ENCODE measurements around the gene SULF2.

Gene SULF2

DNA sequence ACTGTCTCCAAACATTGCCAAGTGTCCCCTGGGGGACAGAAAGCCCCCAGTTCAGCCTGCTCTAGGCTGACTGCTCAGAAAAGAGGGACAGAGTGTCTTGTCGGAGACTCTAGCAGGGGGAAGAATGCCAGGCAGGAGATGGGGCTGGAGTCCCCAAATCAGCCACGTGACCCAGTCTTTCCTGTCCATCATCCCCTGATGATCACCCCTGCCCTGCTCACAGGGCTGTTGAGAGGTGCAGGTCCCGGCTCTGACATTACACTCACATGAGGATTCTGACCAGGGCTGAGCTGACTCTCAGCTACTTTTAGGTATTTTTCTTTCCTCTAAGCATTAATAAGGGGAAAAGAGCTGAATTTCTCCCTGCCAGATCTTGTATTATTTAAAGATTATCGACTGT lies 115.8 kb downstream of the SULF2 start:
- H3K4me3 ChIP-seq (ENCODE audit: insufficient read length, low read depth) = no peak overlapping the region
- H3K27me3 ChIP-seq (ENCODE audit: insufficient read depth, insufficient read length) = no peaks in the 10 kb centered on the region
- H3K36me3 ChIP-seq (ENCODE audit: insufficient read depth, insufficient read length, low read length) = peaks cover 90% of the 10 kb centered on the region
- TF ChIP-seq SUZ12 (IDR thresholded peaks at IDR 0.05; ENCODE audit: extremely low read depth, insufficient read depth, insufficient read length) = no peak
- DNase-seq (ENCODE audit: low read depth, low spot score) = no peak
- H3K9ac ChIP-seq (ENCODE audit: insufficient read length, low read depth) = no peak overlapping the region
- no peaks in the 10 kb centered on the region for H3K9me3 ChIP-seq (ENCODE audit: insufficient read depth, low read length)
- peaks cover 7% of the 10 kb centered on the region for H3K4me1 ChIP-seq (ENCODE audit: insufficient read depth, insufficient read length)

DNA sequence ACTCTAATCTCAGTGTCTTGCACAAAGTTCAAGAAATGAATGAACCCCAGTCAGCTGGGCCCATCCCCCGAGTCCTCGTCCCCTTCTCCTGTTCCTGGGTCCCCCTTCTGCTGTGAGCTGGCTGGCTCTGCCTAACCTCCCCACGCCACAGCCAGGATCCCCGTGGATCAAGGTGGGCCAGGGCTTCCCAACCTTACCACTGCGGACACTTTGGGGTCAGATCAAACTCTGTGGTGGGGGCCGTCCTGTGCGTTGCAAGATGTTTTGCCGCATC lies 116.2 kb downstream of the SULF2 start:
- no peak for DNase-seq (ENCODE audit: low read depth, low spot score)
- no peak for TF ChIP-seq YY1 (IDR thresholded peaks at IDR 0.05; ENCODE audit: insufficient read depth, insufficient read length)
- no peak for TF ChIP-seq ZNF274 (IDR thresholded peaks at IDR 0.05; ENCODE audit: low read depth, low read length)
- no peak for TF ChIP-seq SUZ12 (IDR thresholded peaks at IDR 0.05; ENCODE audit: extremely low read depth, insufficient read depth, insufficient read length)
- Histone ChIP-seq H3K4me1 (ENCODE audit: insufficient read depth, insufficient read length) (peaks cover 11% of the 10 kb centered on the region), H3K36me3 (ENCODE audit: insufficient read depth, insufficient read length, low read length) (peaks cover 90% of the 10 kb centered on the region), H3K9ac (ENCODE audit: insufficient read length, low read depth) (no peak overlapping the region), H3K27me3 (ENCODE audit: insufficient read depth, insufficient read length) (no peaks in the 10 kb centered on the region), H3K4me3 (ENCODE audit: insufficient read length, low read depth) (no peak overlapping the region), H3K9me3 (ENCODE audit: insufficient read depth, low read length) (no peaks in the 10 kb centered on the region)

DNA sequence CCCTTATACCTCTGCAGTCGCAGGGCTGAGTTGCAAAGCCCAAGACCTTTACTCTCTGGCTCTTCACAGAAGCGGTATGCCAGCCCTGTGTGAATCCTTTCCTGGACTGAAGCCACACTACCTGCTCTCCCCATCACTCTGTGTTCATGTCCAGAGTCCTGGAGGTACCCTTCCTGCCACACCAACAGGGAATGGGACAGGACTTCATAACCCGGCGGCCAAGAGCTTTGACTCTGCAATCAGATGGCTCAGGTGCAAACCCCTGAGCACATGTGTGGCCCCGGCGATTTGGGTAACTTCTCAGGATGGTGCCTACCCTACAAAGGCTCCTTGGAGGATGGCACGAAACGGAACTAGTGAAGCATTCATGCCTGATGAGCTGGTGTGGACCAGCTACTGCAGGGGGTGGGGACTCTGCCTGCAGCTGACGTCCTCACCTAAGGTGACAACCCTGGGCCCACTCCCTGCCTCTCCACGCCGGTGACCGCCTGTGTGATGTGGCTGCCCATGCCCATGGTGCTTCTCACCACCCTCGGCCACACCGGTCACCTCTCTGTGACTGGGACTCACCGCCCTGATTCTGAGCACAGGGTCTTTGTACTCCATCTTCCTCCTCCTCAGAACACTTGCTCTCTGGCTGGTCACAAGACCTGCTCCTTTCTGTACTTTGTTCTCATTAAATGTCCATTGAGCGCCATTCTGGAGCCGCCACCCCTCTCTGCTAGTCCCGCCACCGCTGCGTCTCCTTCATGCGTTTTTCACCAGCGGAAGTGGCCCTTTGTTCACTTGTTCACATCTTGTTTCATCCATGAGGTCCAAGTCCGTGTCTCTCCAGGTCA lies 116.7 kb downstream of the SULF2 start:
- H3K9ac ChIP-seq (ENCODE audit: insufficient read length, low read depth) = no peak overlapping the region
- no peaks in the 10 kb centered on the region for H3K9me3 ChIP-seq (ENCODE audit: insufficient read depth, low read length)
- peaks cover 87% of the 10 kb centered on the region for H3K36me3 ChIP-seq (ENCODE audit: insufficient read depth, insufficient read length, low read length)
- DNase-seq (ENCODE audit: low read depth, low spot score) = no peak
- peaks cover 15% of the 10 kb centered on the region for H3K4me1 ChIP-seq (ENCODE audit: insufficient read depth, insufficient read length)
- H3K4me3 ChIP-seq (ENCODE audit: insufficient read length, low read depth) = no peak overlapping the region
- TF ChIP-seq SUZ12 (IDR thresholded peaks at IDR 0.05; ENCODE audit: extremely low read depth, insufficient read depth, insufficient read length) = no peak
- H3K27me3 ChIP-seq (ENCODE audit: insufficient read depth, insufficient read length) = no peaks in the 10 kb centered on the region

DNA sequence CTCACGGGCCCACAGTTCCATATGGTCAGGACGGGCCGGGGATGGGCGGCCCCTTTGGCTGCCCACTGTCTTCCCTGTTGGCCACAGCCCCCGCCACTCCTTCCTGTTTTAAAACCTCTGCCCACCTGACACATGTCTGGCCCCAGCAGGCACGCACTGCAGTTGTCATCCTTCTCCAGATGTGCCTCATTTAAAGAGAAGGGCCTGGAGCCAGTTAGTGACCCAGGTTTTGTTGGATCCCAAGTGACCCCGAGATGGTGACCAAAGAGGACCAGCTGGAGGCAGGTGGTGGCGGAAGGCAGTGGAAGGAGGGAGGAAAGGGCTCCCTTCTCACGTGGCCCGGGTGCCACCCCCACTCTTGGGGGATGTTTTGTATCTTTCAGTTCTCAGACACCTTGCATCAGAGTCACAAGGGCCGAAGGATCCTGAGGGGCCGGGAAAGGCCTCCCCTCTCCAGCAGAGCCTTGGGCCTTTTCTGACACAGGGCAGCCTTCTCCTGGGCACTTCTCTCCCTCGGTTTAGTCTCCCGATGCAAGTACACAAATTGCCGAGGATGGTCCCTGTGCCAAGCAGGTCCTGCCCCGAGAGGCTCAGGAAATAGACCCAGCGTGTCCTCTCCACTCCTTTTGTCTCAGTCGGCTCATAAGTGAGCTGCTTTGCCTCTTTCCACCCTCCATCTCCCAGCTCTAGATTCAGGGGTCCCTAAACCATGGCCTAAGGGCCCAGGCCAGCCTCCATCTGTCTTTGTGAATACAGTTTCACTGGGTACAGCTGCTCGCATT lies 117.6 kb downstream of the SULF2 start:
- Histone ChIP-seq H3K27me3 (ENCODE audit: insufficient read depth, insufficient read length) (no peaks in the 10 kb centered on the region), H3K9me3 (ENCODE audit: insufficient read depth, low read length) (no peaks in the 10 kb centered on the region), H3K4me3 (ENCODE audit: insufficient read length, low read depth) (no peak overlapping the region), H3K4me1 (ENCODE audit: insufficient read depth, insufficient read length) (peaks cover 18% of the 10 kb centered on the region), H3K9ac (ENCODE audit: insufficient read length, low read depth) (no peak overlapping the region), H3K36me3 (ENCODE audit: insufficient read depth, insufficient read length, low read length) (peaks cover 87% of the 10 kb centered on the region)
- TF ChIP-seq YY1 (IDR thresholded peaks at IDR 0.05; ENCODE audit: insufficient read depth, insufficient read length) = no peak
- no peak for TF ChIP-seq ZNF274 (IDR thresholded peaks at IDR 0.05; ENCODE audit: low read depth, low read length)
- no peak for TF ChIP-seq SUZ12 (IDR thresholded peaks at IDR 0.05; ENCODE audit: extremely low read depth, insufficient read depth, insufficient read length)
- DNase-seq (ENCODE audit: low read depth, low spot score) = no peak

DNA sequence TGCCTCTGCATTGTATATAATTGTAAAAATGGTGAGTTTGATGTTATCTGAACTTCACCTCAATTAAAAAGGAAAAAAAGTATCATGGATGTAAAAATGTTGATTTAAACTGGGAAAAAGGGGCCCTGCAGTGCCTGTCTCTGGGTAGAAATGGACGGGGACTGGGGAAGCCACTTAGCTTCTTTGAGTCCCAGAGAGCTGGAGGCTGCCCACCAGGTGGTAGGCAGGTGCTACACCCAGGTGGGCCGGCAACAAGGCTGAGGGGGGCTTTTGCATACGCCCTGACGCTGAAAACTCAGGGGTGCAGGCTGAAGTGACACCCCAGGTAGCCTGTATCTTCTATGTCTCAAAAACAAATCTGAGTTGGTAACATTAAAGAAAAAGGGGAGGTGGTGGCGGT lies 118.2 kb downstream of the SULF2 start:
- DNase-seq (ENCODE audit: low read depth, low spot score) = no peak
- Histone ChIP-seq H3K9ac (ENCODE audit: insufficient read length, low read depth) (no peak overlapping the region), H3K9me3 (ENCODE audit: insufficient read depth, low read length) (no peaks in the 10 kb centered on the region), H3K4me3 (ENCODE audit: insufficient read length, low read depth) (no peak overlapping the region), H3K36me3 (ENCODE audit: insufficient read depth, insufficient read length, low read length) (peaks cover 89% of the 10 kb centered on the region), H3K27me3 (ENCODE audit: insufficient read depth, insufficient read length) (no peaks in the 10 kb centered on the region), H3K4me1 (ENCODE audit: insufficient read depth, insufficient read length) (peaks cover 18% of the 10 kb centered on the region)
- TF ChIP-seq YY1 (IDR thresholded peaks at IDR 0.05; ENCODE audit: insufficient read depth, insufficient read length) = no peak

DNA sequence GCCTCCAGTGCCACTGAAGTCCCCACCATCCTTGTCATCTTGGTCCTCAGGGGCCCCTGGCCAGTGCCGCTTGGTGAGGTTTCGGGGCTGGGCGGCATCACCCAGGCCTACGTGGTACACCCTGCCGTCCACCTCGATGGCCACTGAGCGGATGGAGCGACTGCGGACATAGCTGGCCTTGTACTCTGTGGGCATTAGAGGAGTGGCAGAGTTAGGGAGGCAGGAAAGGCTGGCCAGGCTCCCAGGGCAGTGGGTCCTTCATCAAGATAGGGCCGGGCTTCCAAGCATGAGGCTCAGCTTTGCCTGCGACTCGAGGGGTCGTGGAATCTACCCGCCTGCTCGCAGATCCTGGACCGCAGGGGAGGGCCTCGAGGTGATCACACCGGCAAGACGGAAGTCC lies 119.0 kb downstream of the SULF2 start:
- Histone ChIP-seq H3K9ac (ENCODE audit: insufficient read length, low read depth) (no peak overlapping the region), H3K36me3 (ENCODE audit: insufficient read depth, insufficient read length, low read length) (peaks cover 90% of the 10 kb centered on the region), H3K4me3 (ENCODE audit: insufficient read length, low read depth) (no peak overlapping the region), H3K9me3 (ENCODE audit: insufficient read depth, low read length) (no peaks in the 10 kb centered on the region), H3K4me1 (ENCODE audit: insufficient read depth, insufficient read length) (peaks cover 18% of the 10 kb centered on the region), H3K27me3 (ENCODE audit: insufficient read depth, insufficient read length) (no peaks in the 10 kb centered on the region)
- no peak for TF ChIP-seq ZNF274 (IDR thresholded peaks at IDR 0.05; ENCODE audit: low read depth, low read length)
- no peak for TF ChIP-seq SUZ12 (IDR thresholded peaks at IDR 0.05; ENCODE audit: extremely low read depth, insufficient read depth, insufficient read length)
- no peak for TF ChIP-seq YY1 (IDR thresholded peaks at IDR 0.05; ENCODE audit: insufficient read depth, insufficient read length)
- no peak for DNase-seq (ENCODE audit: low read depth, low spot score)

DNA sequence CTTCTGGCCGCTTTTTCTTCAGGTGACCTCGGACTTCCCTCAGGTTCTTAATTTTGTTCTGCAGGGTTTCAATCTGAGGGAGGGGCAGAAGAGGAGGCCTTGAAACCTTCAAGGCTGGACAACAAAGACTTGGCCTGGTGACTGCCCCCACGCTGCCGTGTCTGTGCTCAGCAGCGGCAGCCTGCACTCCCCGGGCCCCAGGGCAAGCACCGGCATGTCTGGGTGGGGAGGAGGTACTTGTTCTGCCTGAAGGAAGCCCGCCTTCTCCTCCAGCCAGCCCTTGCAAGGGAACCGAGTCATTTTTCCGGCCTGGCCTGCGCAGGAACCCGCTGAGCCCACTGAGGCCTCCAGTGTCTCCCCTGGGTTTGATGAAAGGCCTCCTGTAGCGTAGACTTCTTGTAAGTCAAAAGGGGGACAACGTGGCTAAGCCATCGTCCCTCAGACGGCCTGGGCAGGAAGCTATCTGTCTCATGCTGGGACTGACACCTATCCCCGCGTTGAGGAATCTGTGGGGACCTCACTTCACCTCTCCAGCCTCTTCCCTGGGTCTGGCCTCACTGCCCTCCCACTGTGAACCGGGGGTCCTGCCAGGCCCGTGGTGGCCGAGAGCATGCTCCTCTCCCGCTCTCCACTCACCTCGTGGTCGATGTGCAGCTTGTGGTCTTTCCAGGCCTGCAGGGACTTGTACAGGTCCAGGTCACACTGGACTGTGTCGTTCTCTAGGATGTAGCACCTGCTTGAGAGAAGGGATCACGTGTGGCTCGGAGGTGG lies 119.9 kb downstream of the SULF2 start:
- Histone ChIP-seq H3K9me3 (ENCODE audit: insufficient read depth, low read length) (no peaks in the 10 kb centered on the region), H3K4me1 (ENCODE audit: insufficient read depth, insufficient read length) (peaks cover 18% of the 10 kb centered on the region), H3K4me3 (ENCODE audit: insufficient read length, low read depth) (no peak overlapping the region), H3K9ac (ENCODE audit: insufficient read length, low read depth) (no peak overlapping the region), H3K36me3 (ENCODE audit: insufficient read depth, insufficient read length, low read length) (peaks cover 92% of the 10 kb centered on the region), H3K27me3 (ENCODE audit: insufficient read depth, insufficient read length) (no peaks in the 10 kb centered on the region)
- TF ChIP-seq ZNF274 (IDR thresholded peaks at IDR 0.05; ENCODE audit: low read depth, low read length) (no peak), SUZ12 (IDR thresholded peaks at IDR 0.05; ENCODE audit: extremely low read depth, insufficient read depth, insufficient read length) (no peak), YY1 (IDR thresholded peaks at IDR 0.05; ENCODE audit: insufficient read depth, insufficient read length) (no peak)
- DNase-seq (ENCODE audit: low read depth, low spot score) = no peak
